GM18909 (cell line): ENCODE data around the gene BAIAP2L2.
"Not testable (repeated sequence)": the region's sequence is repeated elsewhere in the genome, so short reads cannot be mapped to it uniquely, and the experiment has no call there.

Experiments
- ATAC-seq: cut with Tn5 transposase; IDR thresholded peaks from one replicate; pipeline ENCODE4 v1.9.1; 2021; ENCODE audit warnings: mild to moderate bottlenecking; ENCODE audit not compliant: unreplicated experiment, poor library complexity

BAIAP2L2 gene

GRCh38 chr22:38041760-38042487 is 68.6 kb downstream of the BAIAP2L2 start:
- ATAC-seq = no peak

GRCh38 chr22:38040953-38041759 is 69.3 kb downstream of the BAIAP2L2 start:
- no peak for ATAC-seq

GRCh38 chr22:38038890-38039812 is 71.3 kb downstream of the BAIAP2L2 start:
- ATAC-seq = no peak

- ATAC-seq = no peak
Observed at GRCh38 chr22:38038426-38038825, 72.1 kb downstream of the BAIAP2L2 start.

GRCh38 chr22:38037367-38038150 is 72.9 kb downstream of the BAIAP2L2 start:
- not testable (repeated sequence) for ATAC-seq

- no peak for ATAC-seq
Observed at GRCh38 chr22:38036392-38037062, 74.0 kb downstream of the BAIAP2L2 start.

GRCh38 chr22:38035530-38035885 is 75.0 kb downstream of the BAIAP2L2 start:
- ATAC-seq = no peak
